ENCODE data around the gene C12orf76. TPM values are rescaled to one million over a fixed set of nuclear protein-coding genes. Genes with fewer than 3 reads are reported as not detected.
A peak's percentile ranks its signal among the peaks of the same experiment; 100 is the strongest.

C12orf76 gene
- polyA plus RNA-seq, 1 experiment: 11.4 TPM

DNA sequence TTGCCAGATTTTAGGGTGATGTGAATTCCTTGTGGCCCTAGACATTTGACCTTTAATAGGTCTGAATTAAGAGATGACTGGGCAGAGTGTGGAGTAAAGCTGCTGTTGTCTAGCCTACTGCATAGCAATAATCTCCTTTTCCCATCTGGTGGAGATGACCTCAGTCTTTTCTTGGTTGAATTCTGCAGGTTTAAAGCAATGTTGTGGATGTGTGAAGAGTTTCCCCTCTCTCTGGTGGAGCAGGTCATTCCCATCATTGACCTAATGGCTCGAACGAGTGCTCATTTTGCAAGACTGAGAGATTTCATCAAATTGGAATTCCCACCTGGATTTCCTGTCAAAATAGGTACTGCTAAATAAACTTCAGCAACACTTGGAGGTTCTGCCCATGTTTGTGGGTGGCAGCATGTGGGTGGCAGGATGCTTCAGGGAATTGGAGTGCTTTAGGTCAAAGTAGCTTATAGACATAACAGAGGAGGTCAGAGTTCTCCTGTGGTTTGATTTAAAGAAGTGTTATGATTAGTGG is 19.0 kb downstream of the C12orf76 start:
- no peak for DNase-seq (ENCODE audit: low read depth, low spot score)
- CTCF ChIA-PET: interaction anchor here (1.9 kb wide), 1 partner anchor 402 kb away, joined by 6 read pairs; no protein-coding TSS in a partner anchor
- H3K9me3 ChIP-seq (ENCODE audit: control insufficient read depth, insufficient read depth, low read length): no peaks in the 10 kb centered on the region
- POLR2A ChIA-PET: no interaction called here
- no peak overlapping the region for H3K27ac ChIP-seq (ENCODE audit: low read depth, low read length)
- TF ChIP-seq CTCF (IDR thresholded peaks at IDR 0.05; ENCODE audit: low read depth, low read length): no peak
- H3K4me3 ChIP-seq (ENCODE audit: low read depth, low read length): no peak overlapping the region
- no peaks in the 10 kb centered on the region for H3K27me3 ChIP-seq (ENCODE audit: control insufficient read depth, insufficient read depth, low read length)

- Histone ChIP-seq H3K9me3 (ENCODE audit: control insufficient read depth, insufficient read depth, low read length) (no peaks in the 10 kb centered on the region), H3K4me3 (ENCODE audit: low read depth, low read length) (no peak overlapping the region), H3K27ac (ENCODE audit: low read depth, low read length) (no peak overlapping the region), H3K27me3 (ENCODE audit: control insufficient read depth, insufficient read depth, low read length) (no peaks in the 10 kb centered on the region)
- ChIA-PET POLR2A (no interaction called here), CTCF (interaction anchor here (1.1 to 1.9 kb wide), 2 partner anchors 14 to 403 kb away, joined by 3 to 6 read pairs; no protein-coding TSS in a partner anchor)
- no peak for DNase-seq (ENCODE audit: low read depth, low spot score)
- TF ChIP-seq CTCF (IDR thresholded peaks at IDR 0.05; ENCODE audit: low read depth, low read length): no peak
Measured at GRCh38 chr12:110028323-110028722, 20.0 kb downstream of the C12orf76 start.

DNA sequence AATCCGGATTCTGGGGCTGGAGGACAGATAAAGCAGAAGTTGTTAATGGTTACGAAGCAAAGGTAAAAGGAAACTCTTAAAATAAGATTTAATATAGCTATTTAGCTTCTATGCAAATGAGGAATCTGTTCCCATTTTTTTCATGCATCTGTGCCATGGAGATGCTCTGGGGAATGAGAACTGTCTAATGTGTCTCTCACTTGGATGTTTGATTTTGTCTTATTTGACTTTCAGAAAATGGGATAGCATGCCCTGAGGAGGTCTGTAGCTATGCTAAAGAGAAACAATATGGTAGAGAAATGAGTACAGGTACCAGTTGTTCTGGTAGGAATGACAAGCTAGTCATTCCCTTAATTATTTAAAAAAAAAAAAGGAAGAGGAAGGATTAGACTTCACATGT is 24.3 kb downstream of the C12orf76 start:
- POLR2A ChIA-PET: interaction anchor here (0.6 to 2.1 kb wide), 6 partner anchors 14 to 281 kb away, joined by 3 to 18 read pairs (median 4); partner anchors contain the start of gene ANKRD13A
- H3K9me3 ChIP-seq (ENCODE audit: control insufficient read depth, insufficient read depth, low read length): no peaks in the 10 kb centered on the region
- no peak for TF ChIP-seq CTCF (IDR thresholded peaks at IDR 0.05; ENCODE audit: low read depth, low read length)
- no peak overlapping the region for H3K4me3 ChIP-seq (ENCODE audit: low read depth, low read length)
- H3K27me3 ChIP-seq (ENCODE audit: control insufficient read depth, insufficient read depth, low read length): no peaks in the 10 kb centered on the region
- CTCF ChIA-PET: interaction anchor here (0.6 to 1.1 kb wide), 7 partner anchors 11 to 426 kb away, joined by 3 to 12 read pairs (median 4); partner anchors contain the start of gene ARPC3
- no peak for DNase-seq (ENCODE audit: low read depth, low spot score)
- H3K27ac ChIP-seq (ENCODE audit: low read depth, low read length): peak overlapping the region; percentile 91

DNA sequence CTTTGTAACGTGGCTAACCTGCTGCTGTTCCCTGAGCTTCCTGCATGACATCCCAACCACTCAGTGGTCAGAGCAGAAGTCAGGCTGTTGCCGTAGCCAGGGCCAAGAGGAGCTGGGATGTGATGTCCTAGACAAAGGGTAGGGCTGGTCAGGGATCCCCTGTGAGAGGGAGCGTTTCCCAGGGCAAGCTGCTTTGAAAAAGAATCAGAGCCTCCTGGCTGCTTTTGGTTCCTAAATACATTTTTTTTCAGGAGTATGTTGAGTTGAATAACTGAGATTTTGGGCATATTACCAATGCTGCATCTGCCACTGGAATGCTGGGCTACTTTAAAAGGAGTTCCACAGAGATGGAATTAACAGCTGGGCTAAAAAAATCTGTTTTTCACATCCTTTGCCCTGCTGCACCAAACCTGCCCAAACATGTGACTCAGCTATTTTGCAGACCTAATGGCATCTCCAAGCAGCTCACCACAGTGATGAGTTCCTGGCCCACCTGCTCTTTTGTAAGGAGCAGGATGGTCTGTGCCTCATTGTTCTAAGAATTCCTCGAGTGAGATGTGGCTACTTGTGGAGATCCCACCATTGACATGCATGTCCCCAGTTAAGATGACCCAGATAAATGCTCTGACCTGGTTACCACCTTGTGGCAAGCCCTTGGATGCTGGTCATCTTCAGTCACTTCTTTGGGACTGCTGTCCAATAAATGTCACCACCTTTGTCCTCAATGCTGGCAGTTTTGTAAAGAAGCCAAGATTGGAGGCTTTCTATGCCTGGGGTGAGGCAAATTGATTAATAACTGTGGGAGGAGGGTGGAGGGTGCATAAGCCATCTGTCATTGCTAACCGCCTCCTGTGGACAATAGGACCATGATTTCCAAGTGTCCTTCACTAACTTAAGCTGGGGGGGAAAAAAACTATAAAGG is 25.0 kb downstream of the C12orf76 start:
- peak overlapping the region; percentile 91 for H3K27ac ChIP-seq (ENCODE audit: low read depth, low read length)
- no peaks in the 10 kb centered on the region for H3K9me3 ChIP-seq (ENCODE audit: control insufficient read depth, insufficient read depth, low read length)
- no peak for TF ChIP-seq CTCF (IDR thresholded peaks at IDR 0.05; ENCODE audit: low read depth, low read length)
- H3K27me3 ChIP-seq (ENCODE audit: control insufficient read depth, insufficient read depth, low read length): no peaks in the 10 kb centered on the region
- no peak overlapping the region for H3K4me3 ChIP-seq (ENCODE audit: low read depth, low read length)
- ChIA-PET POLR2A (interaction anchor here (0.8 to 2.1 kb wide), 4 partner anchors 21 to 282 kb away, joined by 3 to 18 read pairs (median 6); partner anchors contain the start of gene ANKRD13A), CTCF (interaction anchor here (0.5 to 1.7 kb wide), 10 partner anchors 12 to 408 kb away, joined by 3 to 8 read pairs (median 4); no protein-coding TSS in a partner anchor)
- peak; percentile 82 for DNase-seq (ENCODE audit: low read depth, low spot score)
